Testis (tissue), 3 donors: ENCODE data around the gene AGBL4. TPM values are rescaled to one million over a fixed set of nuclear protein-coding genes. Genes with fewer than 3 reads are reported as not detected.

Source experiments
- DNase-seq: peaks from one replicate; pipeline ENCODE4 v3.0.0-alpha.2; 2019
- H3K27ac ChIP-seq, 2 donors: fragments of 200-600 bp; sonication (generic); one replicate each; pipeline ENCODE4 v1.5.1; 2019
- H3K27me3 ChIP-seq: fragments of 200-600 bp; sonication (generic); one replicate; pipeline ENCODE4 v1.5.1; 2019
- H3K36me3 ChIP-seq: fragments of 200-600 bp; sonication (generic); one replicate; pipeline ENCODE4 v1.5.1; 2017; ENCODE audit warnings: low read depth; ENCODE audit errors: missing control alignments
- H3K4me1 ChIP-seq: fragments of 200-600 bp; sonication (generic); one replicate; pipeline ENCODE4 v1.5.1; 2019
- H3K4me3 ChIP-seq, 2 donors: fragments of 200-600 bp; sonication (generic); one replicate each; pipeline ENCODE4 v1.5.1; 2017 to 2019
- H3K9me3 ChIP-seq: fragments of 200-600 bp; sonication (generic); one replicate; pipeline ENCODE4 v1.5.1; 2017
- CTCF ChIP-seq, 3 experiments: fragments of 450-650 bp in 2 of 3; fragments of 200-600 bp in 1 of 3; sonication (generic) in 1 of 3; IDR thresholded peaks; one replicate each; pipeline ENCODE4 v1.5.1; 2016 to 2019; ENCODE audit warnings: antibody characterized with exemption in 3 of 3, mild to moderate bottlenecking in 2 of 3, moderate library complexity in 1 of 3
- POLR2A ChIP-seq: fragments of 450-650 bp; IDR thresholded peaks from one replicate; pipeline ENCODE4 v1.6.1; 2017; ENCODE audit warnings: antibody characterized with exemption, mild to moderate bottlenecking, moderate library complexity
- WGBS, 2 donors: methylation state at CpG; one replicate each; pipeline ENCODE4 v1.1.5; 2018; 5-methylcytosine and 5-hydroxymethylcytosine counted together
- intact Hi-C: fragments of 100-400 bp; cut with DNase I; formaldehyde crosslinking; loops from one replicate; pipeline ENCODE4 v1.15.1; 2023; ENCODE audit warnings: low total_unique reads
- polyA plus RNA-seq: library from polyadenylated mRNA; stranded (reverse); fragments of 350-450 nt; fragmentation: Illumina TruSeq; extraction: RNeasy Lipid Tissue Mini Kit (QIAGEN cat#74804); gene quantifications from one replicate; pipeline ENCODE4 v1.2.3, GENCODE V29; 2014; ENCODE audit warnings: low read depth, low replicate concordance; ENCODE audit not compliant: insufficient read depth
- total RNA-seq, 2 donors: library from RNA; depleted of rRNA; stranded (reverse); fragments of >200 nt; gene quantifications; one replicate each; pipeline ENCODE4 v1.2.3, GENCODE V29; 2016

Gene AGBL4
- total and polyA plus RNA-seq, 3 donors from 2014 or later: 3.3 to 6.9 (median 5.8) TPM

GRCh38 chr1:48693180-48693579 lies 1330.6 kb downstream of the AGBL4 start:
- TF ChIP-seq CTCF (IDR thresholded peaks at IDR 0.05): no peak
- TF ChIP-seq POLR2A: no peak
- no peaks in the 10 kb centered on the region for H3K27me3 ChIP-seq

GRCh38 chr1:48692235-48692634 lies 1331.5 kb downstream of the AGBL4 start:
- DNase-seq: no peak
- H3K27me3 ChIP-seq: no peaks in the 10 kb centered on the region
- no peaks in the 10 kb centered on the region for H3K9me3 ChIP-seq
- no peaks in the 10 kb centered on the region for H3K4me1 ChIP-seq
- WGBS, 2 donors: 69 to 84% methylated on average over 9 of the region's 9 CpGs
- TF ChIP-seq POLR2A: no peak
- TF ChIP-seq CTCF (IDR thresholded peaks at IDR 0.05): no peak
- no peaks in the 10 kb centered on the region for H3K36me3 ChIP-seq
- no peak overlapping the region for H3K4me3 ChIP-seq
- H3K27ac ChIP-seq: no peak overlapping the region
- intact Hi-C loops: no loop called here

More at GRCh38 chr1:48693180-48693579, 1330.6 kb downstream of the AGBL4 start:
- Histone ChIP-seq H3K36me3 (no peaks in the 10 kb centered on the region), H3K9me3 (no peaks in the 10 kb centered on the region), H3K27ac (no peak overlapping the region), H3K4me1 (no peaks in the 10 kb centered on the region), H3K4me3 (no peak overlapping the region)
- no peak for DNase-seq
- intact Hi-C loops: no loop called here
- WGBS, 2 donors: 51 to 69% methylated on average over 2 to 11 of the region's 11 CpGs

GRCh38 chr1:48691429-48692001 lies 1332.2 kb downstream of the AGBL4 start:
- WGBS, 2 donors: 89 to 91% methylated on average over 5 of the region's 5 CpGs
- intact Hi-C loops: no loop called here
- TF ChIP-seq POLR2A (no peak), CTCF (IDR thresholded peaks at IDR 0.05) (no peak)

GRCh38 chr1:48688102-48688760 lies 1335.5 kb downstream of the AGBL4 start:
- intact Hi-C loops: no loop called here
- Histone ChIP-seq H3K36me3 (no peaks in the 10 kb centered on the region), H3K27me3 (no peaks in the 10 kb centered on the region), H3K4me3 (no peak overlapping the region), H3K27ac (no peak overlapping the region), H3K9me3 (no peaks in the 10 kb centered on the region), H3K4me1 (no peaks in the 10 kb centered on the region)
- no peak for DNase-seq
- 68 to 72% methylated on average over 3 of the region's 3 CpGs for WGBS, 2 donors
- TF ChIP-seq CTCF (IDR thresholded peaks at IDR 0.05) (peak in 2 of 3 experiments; percentile 18 to 37), POLR2A (no peak)

More at GRCh38 chr1:48691429-48692001, 1332.2 kb downstream of the AGBL4 start:
- no peak for DNase-seq
- no peaks in the 10 kb centered on the region for H3K4me1 ChIP-seq
- no peak overlapping the region for H3K27ac ChIP-seq
- no peaks in the 10 kb centered on the region for H3K9me3 ChIP-seq
- H3K27me3 ChIP-seq: no peaks in the 10 kb centered on the region
- H3K4me3 ChIP-seq: no peak overlapping the region
- no peaks in the 10 kb centered on the region for H3K36me3 ChIP-seq
